HG03378 (cell line): ENCODE measurements around the gene MYLK3.

ENCODE experiments used
- ATAC-seq: cut with Tn5 transposase; IDR thresholded peaks from one replicate; pipeline ENCODE4 v1.9.1; 2021; ENCODE audit warnings: mild to moderate bottlenecking, moderate library complexity; ENCODE audit not compliant: unreplicated experiment

MYLK3 gene

DNA sequence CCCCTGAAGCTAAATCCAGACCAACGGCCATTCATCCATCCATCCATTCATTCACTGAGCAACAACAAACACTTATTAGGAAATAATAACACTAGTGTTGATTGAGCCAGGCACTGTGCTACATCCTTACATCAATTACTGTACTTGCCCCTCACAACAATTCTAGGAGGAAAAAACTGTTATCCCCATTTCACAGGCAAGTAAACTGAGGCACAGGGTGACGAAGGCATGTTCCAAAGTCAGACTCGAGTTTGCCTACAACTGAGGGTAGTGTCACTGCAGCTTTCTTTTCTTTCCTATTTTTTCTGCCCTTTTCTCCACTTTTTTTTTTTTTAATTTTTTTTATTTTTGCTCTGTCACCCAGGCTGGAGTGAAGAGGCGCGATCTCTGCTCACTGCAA, 11.2 kb upstream of the MYLK3 start:
- no peak for ATAC-seq

- no peak for ATAC-seq
Measured at GRCh38 chr16:46757339-46758050, 9.4 kb upstream of the MYLK3 start.

DNA sequence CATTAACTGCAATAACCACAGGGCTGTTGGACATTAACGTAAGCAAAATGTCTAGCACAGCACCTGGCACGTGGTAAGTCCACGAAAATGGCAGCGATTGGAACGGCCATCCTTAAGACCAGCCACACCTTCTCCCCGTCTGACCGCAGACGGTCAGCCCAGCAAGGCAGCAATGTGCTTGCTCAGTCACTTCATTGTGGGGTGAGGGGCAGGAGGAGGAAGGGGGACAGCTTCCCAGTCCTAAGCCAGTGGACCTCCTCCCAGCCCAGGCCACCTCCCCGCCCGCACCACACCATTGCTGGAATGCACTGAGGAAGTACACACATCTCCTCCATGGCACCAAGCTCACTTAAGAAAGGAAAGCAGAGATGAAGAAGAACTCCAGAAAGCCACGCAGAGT, 8.6 kb upstream of the MYLK3 start:
- no peak for ATAC-seq

DNA sequence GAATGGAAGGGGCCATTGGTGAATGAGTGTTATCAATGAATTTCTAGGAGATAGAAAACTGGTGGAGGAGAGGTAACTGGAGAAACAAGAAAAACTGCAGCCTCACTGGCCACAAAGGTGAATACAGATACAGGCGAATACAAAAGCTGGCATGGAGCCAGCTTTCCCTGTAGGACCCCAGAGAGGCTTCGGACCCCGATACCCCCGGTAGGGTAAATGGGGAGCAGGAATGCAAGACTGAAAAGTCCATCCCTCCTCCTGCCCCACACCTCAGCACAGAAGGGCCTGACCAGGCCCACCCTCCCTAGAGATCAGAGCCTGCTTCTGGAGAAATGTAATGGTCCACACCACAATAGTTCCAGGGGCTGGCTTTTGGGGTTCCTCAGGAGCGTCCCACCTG, 4.9 kb upstream of the MYLK3 start:
- ATAC-seq, result no peak

DNA sequence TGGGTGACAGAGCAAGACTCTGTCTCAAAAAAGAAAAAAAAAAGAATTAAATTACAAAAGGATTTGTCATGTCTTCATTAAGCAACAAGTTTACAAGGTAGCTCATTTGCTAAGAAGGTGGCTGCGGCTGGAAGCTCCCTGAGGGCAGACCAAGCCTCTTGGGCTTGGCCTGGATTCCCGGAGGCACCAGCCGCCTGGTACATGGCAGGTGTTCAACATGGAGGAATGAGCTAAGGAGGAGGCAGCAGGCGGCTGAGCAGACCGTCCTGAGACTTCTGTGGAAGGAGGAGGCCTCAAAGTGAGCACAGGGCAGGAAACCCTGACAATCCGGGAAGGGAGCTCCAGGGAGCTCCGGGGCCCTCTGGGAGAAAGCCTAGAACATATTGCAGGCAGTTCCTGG, 3.2 kb upstream of the MYLK3 start:
- no peak for ATAC-seq

DNA sequence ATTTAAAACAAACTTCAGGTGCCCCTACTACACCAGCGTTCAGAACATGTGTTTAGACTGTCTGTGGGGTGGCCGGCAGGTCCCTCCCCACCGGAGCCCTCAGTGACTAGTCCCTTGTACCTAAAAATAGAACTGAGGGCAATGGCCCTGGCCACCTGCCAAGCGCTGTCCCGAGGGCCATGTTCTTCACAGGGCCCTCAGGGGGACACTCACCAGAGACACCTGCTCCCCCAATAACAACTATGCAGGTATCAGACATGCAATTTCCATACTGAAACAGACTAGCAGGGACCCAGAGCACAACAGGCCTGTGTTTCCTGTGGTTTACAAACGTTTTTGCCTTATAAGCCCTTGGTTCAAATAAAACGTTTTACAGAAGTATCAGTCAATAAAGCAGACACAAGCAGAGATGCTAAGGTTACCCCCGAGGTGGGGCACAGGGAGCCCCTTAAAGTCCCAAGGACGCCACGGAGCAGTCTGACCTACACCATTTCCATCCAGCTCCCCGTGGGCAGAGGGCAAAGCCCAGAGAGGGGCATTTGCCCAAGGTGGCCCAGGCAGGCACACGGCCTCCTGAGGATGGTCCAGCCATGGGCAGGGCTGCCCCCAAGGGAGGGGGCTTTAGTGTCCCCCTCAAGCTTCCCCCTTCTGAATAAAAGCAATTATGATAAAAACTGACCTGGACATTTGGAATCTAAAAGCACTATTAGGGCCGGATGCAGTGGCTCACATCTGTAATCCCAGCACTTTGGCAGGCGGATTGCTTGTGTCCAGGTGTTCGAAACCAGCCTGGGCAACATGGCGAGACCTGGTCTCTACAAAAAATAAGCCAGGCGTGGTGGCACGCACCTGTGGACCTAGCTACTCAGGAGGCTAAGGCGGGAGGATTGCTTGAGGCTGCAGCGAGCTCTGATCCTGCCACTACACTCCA, 896 bp upstream of the MYLK3 start:
- no peak for ATAC-seq

DNA sequence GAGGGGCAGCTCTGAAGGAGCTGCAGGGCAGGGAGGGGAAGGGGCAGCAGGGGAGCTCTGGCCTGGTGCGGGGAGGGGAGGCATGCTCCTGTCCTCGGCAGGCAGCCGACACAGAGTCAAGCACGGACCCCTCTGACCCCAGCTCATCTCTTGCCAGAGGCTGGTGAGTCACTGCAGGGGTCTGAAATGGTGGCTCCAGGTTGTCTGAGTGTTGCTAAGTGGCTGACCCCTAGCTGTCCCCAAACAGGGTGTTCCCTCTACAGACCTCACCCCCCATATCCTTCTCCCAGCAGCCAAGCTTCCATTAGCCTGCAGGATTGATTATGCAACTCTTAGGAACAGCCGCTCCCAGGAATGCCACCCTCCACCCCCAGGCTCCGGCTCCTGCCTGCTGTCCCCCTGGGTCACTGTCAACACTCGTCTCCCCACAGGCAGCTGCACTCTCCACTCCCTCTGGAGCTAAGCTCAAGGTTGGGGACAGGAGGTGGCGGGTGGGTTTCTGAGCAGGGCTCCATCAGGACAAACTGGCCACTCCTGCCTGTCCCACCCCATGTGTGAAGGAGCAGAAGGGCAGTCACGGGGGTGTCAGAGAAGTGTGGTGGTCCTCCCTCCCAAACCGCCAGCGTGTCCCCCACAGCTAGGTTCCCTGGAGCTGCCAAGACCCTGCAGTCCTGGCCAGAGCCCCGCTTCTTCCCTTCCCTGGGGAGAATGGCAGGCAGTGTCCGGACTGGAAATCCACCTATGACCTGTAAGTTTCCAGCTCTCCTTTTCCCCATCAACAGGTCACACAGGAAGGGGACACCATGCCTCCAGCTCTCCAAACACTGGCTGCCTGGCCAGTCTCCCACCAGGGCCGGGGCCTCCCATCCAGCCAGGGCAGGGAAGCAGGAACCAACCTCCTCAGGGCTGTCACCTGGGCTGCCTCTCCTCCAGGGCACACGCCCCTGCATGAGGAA, 1.0 kb downstream of the MYLK3 start:
- no peak for ATAC-seq

GRCh38 chr16:46745617-46746016, 2.5 kb downstream of the MYLK3 start:
- ATAC-seq, result no peak

- ATAC-seq, result no peak
Measured at GRCh38 chr16:46743232-46743719, 4.9 kb downstream of the MYLK3 start.

DNA sequence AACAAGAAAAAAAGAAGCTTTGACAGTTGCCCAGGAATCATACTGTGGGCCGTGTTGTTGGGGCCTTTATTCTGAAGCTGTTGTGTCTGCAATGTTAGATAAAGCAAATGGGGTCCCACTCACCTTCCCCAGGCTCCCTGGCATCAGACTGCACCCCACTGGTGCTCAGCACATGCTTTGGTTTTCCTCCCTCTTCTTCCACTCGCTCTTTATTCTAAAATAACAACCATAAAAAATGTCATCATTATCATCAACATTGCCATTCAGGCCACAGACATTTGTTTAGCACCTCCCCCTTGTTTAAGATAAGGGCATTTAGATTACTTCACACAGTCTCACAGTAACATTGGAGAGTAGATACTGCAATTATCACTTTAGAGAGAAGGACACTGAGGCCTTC, 8.2 kb downstream of the MYLK3 start:
- no peak for ATAC-seq

GRCh38 chr16:46737621-46738214, 10.4 kb downstream of the MYLK3 start:
- no peak for ATAC-seq

GRCh38 chr16:46736695-46737094, 11.4 kb downstream of the MYLK3 start:
- ATAC-seq, result no peak

GRCh38 chr16:46733319-46733830, 14.8 kb downstream of the MYLK3 start:
- ATAC-seq, result no peak

- no peak for ATAC-seq
Measured at GRCh38 chr16:46732561-46732960, 15.6 kb downstream of the MYLK3 start.

GRCh38 chr16:46731691-46732555, 16.2 kb downstream of the MYLK3 start:
- ATAC-seq, result no peak

GRCh38 chr16:46730801-46731690, 17.1 kb downstream of the MYLK3 start:
- ATAC-seq, result no peak

GRCh38 chr16:46730126-46730525, 18.0 kb downstream of the MYLK3 start:
- ATAC-seq, result no peak

DNA sequence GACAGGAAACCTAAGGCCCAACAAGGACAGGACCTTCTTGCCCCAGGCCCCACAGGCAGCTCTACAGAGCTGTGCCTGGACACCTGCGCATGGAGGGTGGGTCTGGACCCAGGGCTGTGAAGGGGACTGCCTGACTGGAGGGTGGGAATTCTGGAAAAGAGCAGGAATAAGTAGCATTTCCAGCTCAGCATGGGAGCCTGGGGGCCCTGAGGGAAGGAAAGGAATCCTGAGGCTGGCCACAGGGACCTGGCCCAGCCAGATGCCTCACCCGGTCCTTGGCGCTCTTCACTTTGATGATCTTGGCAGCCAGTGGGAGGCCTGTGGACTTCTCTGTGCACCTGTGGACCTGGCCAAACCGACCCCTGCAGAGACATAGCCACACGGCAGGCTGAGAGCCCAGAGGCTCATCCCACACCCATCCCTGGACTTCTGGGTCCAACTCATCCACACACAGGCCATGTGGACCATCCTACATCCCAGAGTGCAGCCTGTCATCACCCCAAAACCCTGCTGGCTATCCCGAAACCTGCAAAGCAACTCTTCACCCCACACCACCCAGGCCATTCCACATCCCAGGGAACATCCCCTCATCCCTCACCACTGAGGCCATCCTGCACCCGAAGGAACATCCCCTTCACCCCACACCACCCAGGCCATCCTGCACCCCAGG, 18.7 kb downstream of the MYLK3 start:
- no peak for ATAC-seq
